HL-60 (cell line): ENCODE results near the gene HS1BP3.

Experiments used
- CTCF ChIP-seq: IDR thresholded peaks from one replicate; pipeline ENCODE4 v1.5.1; 2011; ENCODE audit warnings: low read length, control low read depth, inconsistent platforms; ENCODE audit not compliant: insufficient read depth
- GABPA ChIP-seq: IDR thresholded peaks from 2 replicates; pipeline ENCODE4 v1.6.1; 2012; ENCODE audit warnings: low read depth
- REST ChIP-seq: IDR thresholded peaks from 2 replicates; pipeline ENCODE4 v1.6.1; 2012; ENCODE audit warnings: low read depth; ENCODE audit not compliant: insufficient replicate concordance

GRCh38 chr2:20567926-20568179 lies 83.0 kb downstream of the HS1BP3 start:
- no peak for TF ChIP-seq CTCF
- TF ChIP-seq GABPA, result no peak
- no peak for TF ChIP-seq REST
